Activated CD4-positive, alpha-beta T cell treated with anti-CD3 and anti-CD28 coated beads for 24 hours (primary cell): ENCODE results near the gene MTMR12.

Experiments
- DNase-seq, 2 donors: peaks; one replicate each; pipeline ENCODE4 v3.0.0-alpha.2; 2020; ENCODE audit warnings: low read depth in 2 of 2

MTMR12 gene

DNA sequence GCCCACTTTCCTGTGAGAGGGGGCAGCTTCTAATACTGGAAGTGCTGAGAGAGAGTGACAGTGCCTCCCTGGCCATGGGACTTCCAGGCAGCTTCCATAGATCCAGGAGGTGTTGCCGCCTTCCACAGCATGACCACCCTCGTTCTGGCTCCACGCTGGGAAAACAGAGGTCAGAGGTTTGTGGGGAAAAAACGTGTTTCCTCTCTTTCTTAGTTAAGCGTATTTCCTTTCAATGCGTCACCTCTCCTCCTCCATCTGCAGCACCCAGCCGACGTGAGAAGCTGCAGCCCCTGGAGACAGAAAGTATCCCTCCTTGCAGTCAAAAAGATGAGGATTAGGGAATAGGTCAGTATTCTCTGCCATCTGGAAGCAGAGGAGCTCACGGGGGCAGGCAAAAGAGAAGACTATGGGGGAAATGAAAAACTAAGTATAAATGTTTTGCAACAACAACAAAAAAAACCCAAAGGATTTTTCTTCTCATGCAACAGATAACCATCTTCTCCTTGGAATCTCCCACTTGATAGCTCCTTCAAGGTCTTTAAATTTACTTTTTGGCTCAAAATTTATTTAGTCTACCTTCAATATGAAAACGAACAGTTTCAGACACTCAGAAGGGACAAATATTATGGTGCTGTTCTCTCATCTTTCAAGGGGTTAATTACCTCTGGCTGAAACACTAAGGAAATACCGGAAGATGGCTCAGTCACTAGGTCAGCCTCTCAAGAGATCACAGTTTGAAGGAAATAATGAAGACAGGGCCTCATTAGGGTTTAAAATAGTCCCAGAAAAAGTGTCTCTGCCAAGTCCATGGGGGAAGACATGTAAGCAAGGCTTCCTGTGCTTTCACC is 38.0 kb downstream of the MTMR12 start:
- DNase-seq, result no peak

DNA sequence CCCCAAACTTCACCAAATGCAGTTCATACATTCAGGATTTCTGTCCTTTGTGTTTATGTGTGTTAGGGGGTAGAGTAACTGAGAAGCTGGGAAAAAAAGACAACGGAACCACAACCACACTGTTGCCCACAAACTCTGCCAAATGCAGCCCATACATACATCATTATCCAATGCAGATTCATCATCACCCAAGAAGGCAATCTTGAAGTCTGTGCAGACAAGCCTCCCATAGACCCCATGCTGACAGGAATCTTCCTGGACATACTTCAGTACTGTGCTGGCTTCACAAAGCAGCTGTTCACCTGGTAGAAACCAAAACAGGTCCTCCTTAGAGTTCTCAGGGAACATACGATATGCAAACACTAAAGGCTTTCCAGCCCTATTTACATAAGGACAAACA is 38.9 kb downstream of the MTMR12 start:
- no peak for DNase-seq

DNA sequence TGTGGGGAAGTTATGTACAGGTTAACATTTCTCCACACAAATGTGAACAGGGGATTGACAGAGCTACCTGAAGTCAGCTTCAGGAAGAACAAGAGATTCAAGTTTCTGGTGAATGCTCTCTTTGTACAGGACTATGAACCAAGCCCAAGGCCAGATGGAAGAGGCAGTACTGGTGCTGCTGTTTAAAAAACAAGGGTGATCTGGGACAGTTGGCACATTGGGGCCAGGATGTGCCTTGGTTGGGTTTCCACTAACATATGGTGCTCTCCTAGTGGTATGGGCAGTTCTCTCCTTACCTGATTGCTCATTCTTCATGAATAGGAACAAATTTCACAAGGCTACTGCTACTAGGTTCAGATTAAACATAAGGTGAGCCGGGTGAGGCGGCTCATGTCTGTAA is 40.0 kb downstream of the MTMR12 start:
- DNase-seq, result no peak

DNA sequence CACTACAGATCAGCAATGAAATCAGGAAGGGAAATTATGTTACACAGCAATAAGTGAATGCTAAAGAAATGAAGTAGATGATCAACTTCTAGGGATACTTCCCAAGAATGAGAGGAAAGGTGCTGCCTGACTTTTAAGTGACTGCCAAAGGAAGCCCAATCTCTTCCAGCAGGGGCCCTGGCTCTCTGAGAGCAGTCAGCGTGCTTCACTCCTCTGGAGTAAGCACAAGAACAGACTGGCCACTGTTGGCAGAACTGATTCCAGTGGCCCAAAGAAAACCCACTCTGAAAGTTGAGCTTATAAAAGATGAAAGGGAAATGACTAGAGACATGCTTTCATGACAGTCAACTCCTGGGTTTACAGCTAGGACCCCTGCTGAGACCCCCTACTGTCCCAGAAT is 41.8 kb downstream of the MTMR12 start:
- DNase-seq, result no peak

DNA sequence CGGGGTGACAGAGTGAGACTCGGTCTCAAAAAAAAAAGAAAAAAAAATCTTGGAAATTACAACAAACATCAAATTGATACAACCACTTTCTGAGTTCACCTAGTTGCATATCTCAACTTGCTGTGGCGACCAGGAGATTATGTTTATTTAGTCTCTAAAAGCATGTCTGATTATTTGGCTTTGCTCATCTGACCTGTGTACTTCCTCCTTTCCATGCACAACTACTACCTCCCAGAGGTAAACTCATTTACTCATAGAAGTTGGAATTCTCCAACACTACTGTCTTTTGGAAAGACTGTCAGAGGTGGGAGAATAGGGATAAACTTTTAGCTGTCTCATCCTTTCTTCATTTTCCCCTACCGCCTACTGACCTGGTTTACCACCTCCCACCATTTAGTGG is 42.6 kb downstream of the MTMR12 start:
- no peak for DNase-seq

DNA sequence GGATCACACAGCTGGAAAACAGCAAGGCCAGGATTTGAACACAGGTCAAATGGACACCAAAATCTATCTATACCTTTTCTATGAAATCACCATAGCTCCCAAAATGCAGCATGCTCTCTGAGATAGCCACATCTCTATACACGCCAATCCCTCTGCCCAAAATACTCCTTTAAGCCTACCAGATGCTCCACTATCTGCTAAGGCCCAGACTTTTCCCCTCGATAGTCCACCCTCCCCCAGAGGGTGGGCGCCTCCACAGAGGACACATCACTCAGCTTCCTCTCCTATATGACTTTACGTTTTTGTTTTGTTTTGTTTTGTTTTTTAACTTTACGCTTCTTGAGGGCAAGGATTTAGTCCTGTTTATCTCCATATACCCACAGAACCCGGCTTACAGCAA is 46.8 kb downstream of the MTMR12 start:
- no peak for DNase-seq

DNA sequence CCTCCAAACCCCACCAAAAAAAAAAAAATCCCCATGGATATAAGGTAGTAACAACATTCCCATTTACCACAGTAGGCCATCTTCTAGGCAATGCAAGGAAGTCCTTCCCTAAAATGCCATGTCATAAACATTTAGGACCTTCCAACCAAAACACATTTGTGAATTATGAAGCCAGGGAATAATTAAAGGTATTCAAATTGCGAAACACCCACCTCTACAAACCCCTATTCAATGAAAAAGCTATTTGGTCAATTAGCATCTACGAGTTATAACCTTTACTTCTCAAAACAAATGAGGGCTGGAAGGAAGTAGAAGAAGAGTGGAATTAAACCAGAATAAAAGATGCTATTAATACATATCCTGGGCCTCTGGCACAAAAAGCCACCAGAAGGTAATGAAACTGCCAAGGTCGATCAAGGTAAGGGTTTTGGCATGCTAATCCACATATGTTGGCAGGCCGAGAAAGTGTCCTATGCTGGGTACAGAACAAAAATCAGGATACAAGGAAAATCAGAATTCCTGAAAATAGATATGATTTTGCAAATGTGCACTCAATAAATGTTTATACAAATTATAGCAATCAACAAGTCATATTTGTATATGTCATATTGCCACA is 47.7 kb downstream of the MTMR12 start:
- no peak for DNase-seq

- no peak for DNase-seq
Observed at GRCh38 chr5:32263684-32264083, 49.1 kb downstream of the MTMR12 start.

- DNase-seq, result no peak
Observed at GRCh38 chr5:32261198-32261597, 51.5 kb downstream of the MTMR12 start.

- no peak for DNase-seq
Observed at GRCh38 chr5:32259033-32259432, 53.7 kb downstream of the MTMR12 start.

- DNase-seq, result no peak
Observed at GRCh38 chr5:32258424-32258823, 54.3 kb downstream of the MTMR12 start.

DNA sequence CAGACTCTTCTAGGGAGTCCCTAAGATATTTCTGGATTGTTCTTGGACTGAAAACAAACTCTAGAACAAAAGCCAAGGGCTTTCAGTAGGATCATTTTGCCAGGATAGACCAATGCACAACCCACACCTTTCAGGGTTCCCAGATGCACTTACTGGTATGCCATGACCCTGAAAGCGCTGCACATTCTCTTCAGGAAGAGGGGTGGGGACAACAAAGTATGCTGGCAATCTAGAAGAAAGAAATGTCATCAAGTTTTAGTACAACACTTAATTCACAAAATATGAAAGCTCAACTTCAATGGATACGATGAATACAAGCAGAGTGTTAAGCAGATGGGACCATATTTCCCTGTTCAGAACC is 57.2 kb downstream of the MTMR12 start:
- DNase-seq, result no peak

- DNase-seq, result no peak
Observed at GRCh38 chr5:32254881-32255539, 57.7 kb downstream of the MTMR12 start.

- no peak for DNase-seq
Observed at GRCh38 chr5:32251871-32252458, 60.8 kb downstream of the MTMR12 start.

DNA sequence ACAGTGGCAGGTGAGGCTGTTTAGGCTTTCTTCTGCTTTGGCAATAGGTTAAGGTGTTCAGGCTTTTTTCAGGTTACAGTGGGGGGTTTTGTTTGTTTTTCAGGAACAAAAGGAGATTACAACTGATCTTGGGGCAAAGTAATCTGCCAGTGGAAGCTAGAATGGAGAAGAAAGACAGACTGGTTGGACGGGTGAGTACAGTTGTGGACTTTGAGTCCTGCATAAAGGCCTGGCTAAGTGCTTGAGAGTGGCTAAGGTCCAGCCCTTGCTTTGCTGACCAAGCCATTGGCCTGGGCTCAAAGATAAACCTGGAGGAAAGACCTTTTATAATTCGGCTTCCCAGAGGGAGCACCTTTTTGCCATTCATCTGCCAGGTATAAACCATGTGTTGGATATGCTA is 63.1 kb downstream of the MTMR12 start:
- no peak for DNase-seq

- no peak for DNase-seq
Observed at GRCh38 chr5:32245742-32246141, 67.0 kb downstream of the MTMR12 start.

DNA sequence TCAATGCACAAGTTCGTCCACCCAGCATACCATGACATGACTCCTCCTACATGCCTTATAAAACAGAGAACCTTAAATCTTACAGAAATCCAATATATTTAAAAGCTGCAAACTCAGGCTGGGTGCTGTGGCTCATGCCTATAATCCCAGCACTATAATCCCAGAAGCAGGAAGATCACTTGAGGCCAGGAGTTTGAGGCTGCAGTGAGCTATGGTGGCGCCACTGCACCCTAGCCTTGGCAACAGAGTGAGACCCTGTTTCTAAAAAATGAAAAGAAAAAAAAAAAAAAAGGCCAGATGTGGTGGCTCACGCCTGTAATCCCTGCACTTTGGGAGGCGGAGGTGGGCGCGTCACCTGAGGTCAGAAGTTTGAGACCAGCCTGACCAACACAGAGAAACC is 68.7 kb downstream of the MTMR12 start:
- no peak for DNase-seq

- DNase-seq, result no peak
Observed at GRCh38 chr5:32241034-32241783, 71.5 kb downstream of the MTMR12 start.

- no peak for DNase-seq
Observed at GRCh38 chr5:32239385-32239784, 73.4 kb downstream of the MTMR12 start.

- no peak for DNase-seq
Observed at GRCh38 chr5:32233696-32234447, 78.9 kb downstream of the MTMR12 start.

- DNase-seq, result no peak
Observed at GRCh38 chr5:32233220-32233695, 79.5 kb downstream of the MTMR12 start.
